HG02588 (cell line): ENCODE data around the gene BAIAP2.
"Not testable (repeated sequence)": the region's sequence is repeated elsewhere in the genome, so short reads cannot be mapped to it uniquely, and the experiment has no call there.

ENCODE experiments used
- ATAC-seq: cut with Tn5 transposase; IDR thresholded peaks from one replicate; pipeline ENCODE4 v1.9.1; 2021; ENCODE audit warnings: mild to moderate bottlenecking, moderate library complexity; ENCODE audit not compliant: unreplicated experiment

BAIAP2 gene

GRCh38 chr17:81154016-81154415 lies 119.1 kb downstream of the BAIAP2 start:
- not testable (repeated sequence) for ATAC-seq

- no peak for ATAC-seq
Measured at GRCh38 chr17:81154961-81155360, 120.0 kb downstream of the BAIAP2 start.

- no peak for ATAC-seq
Measured at GRCh38 chr17:81156866-81157805, 122.2 kb downstream of the BAIAP2 start.

- no peak for ATAC-seq
Measured at GRCh38 chr17:81157848-81158687, 123.1 kb downstream of the BAIAP2 start.

- ATAC-seq = no peak
Measured at GRCh38 chr17:81158688-81159590, 124.0 kb downstream of the BAIAP2 start.

GRCh38 chr17:81159611-81160265 lies 124.8 kb downstream of the BAIAP2 start:
- no peak for ATAC-seq

GRCh38 chr17:81160306-81160705 lies 125.4 kb downstream of the BAIAP2 start:
- no peak for ATAC-seq

GRCh38 chr17:81160747-81161453 lies 125.9 kb downstream of the BAIAP2 start:
- ATAC-seq = no peak

GRCh38 chr17:81161536-81161935 lies 126.6 kb downstream of the BAIAP2 start:
- no peak for ATAC-seq

- ATAC-seq = no peak
Measured at GRCh38 chr17:81161972-81162371, 127.0 kb downstream of the BAIAP2 start.

- no peak for ATAC-seq
Measured at GRCh38 chr17:81162491-81162890, 127.5 kb downstream of the BAIAP2 start.

- ATAC-seq = no peak
Measured at GRCh38 chr17:81163051-81163695, 128.2 kb downstream of the BAIAP2 start.

- no peak for ATAC-seq
Measured at GRCh38 chr17:81163703-81164370, 128.9 kb downstream of the BAIAP2 start.

GRCh38 chr17:81164371-81165245 lies 129.7 kb downstream of the BAIAP2 start:
- no peak for ATAC-seq

GRCh38 chr17:81165246-81166032 lies 130.5 kb downstream of the BAIAP2 start, which contains the start of gene PVALEF:
PVALEF (plus strand) TSS chr17:81165507; CDS start chr17:81181227, 15,720 bp downstream.
- no peak for ATAC-seq

- no peak for ATAC-seq
Measured at GRCh38 chr17:81166033-81166492, 131.1 kb downstream of the BAIAP2 start, which contains the start of gene AATK. AATK (minus strand) TSS chr17:81166221; CDS start chr17:81165992, 229 bp downstream.
